ENCODE data around the gene KCNH2.

DNA sequence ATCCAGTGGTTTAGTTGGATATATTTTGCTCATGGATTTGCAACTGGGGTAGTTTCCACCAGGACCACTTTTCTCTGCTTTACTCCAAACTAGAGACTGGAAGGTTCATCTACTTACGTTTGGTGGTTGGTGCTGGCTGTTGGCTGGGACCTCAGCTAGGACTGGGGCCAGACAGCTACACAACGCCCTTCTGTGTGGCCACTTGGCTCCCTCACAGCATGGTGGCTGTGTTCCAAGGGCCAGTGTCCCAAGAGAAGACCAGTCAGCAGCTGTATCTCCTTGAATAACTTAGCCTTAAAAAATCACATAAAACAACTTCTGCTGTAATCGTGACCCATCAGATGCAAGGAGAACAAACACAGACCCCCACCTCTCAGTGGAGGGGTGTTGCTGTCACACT, 4.2 kb upstream of the KCNH2 start:
- TF ChIP-seq, protein P1, sequence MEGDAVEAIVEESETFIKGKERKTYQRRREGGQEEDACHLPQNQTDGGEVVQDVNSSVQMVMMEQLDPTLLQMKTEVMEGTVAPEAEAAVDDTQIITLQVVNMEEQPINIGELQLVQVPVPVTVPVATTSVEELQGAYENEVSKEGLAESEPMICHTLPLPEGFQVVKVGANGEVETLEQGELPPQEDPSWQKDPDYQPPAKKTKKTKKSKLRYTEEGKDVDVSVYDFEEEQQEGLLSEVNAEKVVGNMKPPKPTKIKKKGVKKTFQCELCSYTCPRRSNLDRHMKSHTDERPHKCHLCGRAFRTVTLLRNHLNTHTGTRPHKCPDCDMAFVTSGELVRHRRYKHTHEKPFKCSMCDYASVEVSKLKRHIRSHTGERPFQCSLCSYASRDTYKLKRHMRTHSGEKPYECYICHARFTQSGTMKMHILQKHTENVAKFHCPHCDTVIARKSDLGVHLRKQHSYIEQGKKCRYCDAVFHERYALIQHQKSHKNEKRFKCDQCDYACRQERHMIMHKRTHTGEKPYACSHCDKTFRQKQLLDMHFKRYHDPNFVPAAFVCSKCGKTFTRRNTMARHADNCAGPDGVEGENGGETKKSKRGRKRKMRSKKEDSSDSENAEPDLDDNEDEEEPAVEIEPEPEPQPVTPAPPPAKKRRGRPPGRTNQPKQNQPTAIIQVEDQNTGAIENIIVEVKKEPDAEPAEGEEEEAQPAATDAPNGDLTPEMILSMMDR (IDR thresholded peaks at IDR 0.05): no peak
- TF ChIP-seq FOXJ3 (CRISPR knock-in tag; IDR thresholded peaks at IDR 0.05; ENCODE audit: borderline replicate concordance): no peak
- TF ChIP-seq CBFB (CRISPR knock-in tag; IDR thresholded peaks at IDR 0.05; ENCODE audit: low read depth): no peak
- TF ChIP-seq GABPB1 (CRISPR knock-in tag; IDR thresholded peaks at IDR 0.05): no peak
- no peak for TF ChIP-seq OVOL2 (CRISPR knock-in tag; IDR thresholded peaks at IDR 0.05; ENCODE audit: borderline replicate concordance)
- TF ChIP-seq ETV6 (CRISPR knock-in tag; IDR thresholded peaks at IDR 0.05): no peak
- no peak for TF ChIP-seq NR3C1 (CRISPR knock-in tag; conservative IDR thresholded peaks at IDR 0.05; ENCODE audit: low read depth)

All from WTC11 (cell line).